K562 (cell line): Measurements from ENCODE around the gene MAPK8IP2. TPM values are rescaled to one million over a fixed set of nuclear protein-coding genes. Genes with fewer than 3 reads are reported as not detected.
A peak's percentile ranks its signal among the peaks of the same experiment; 100 is the strongest.

Experiments
- ATF1 ChIP-seq, 2 experiments: fragments of 450-650 bp in 1 of 2; IDR thresholded peaks; 2 replicates each; pipeline ENCODE4 v1.6.1; 2016; ENCODE audit warnings: missing compliant biosample characterization in 1 of 2, missing genetic modification characterization in 1 of 2
- ATF7 ChIP-seq: fragments of 450-650 bp; IDR thresholded peaks from 2 replicates; pipeline ENCODE4 v1.7.1; 2014; ENCODE audit warnings: mild to moderate bottlenecking, moderate library complexity
- BHLHE40 ChIP-seq: IDR thresholded peaks from 2 replicates; pipeline ENCODE4 v1.6.1; 2011; ENCODE audit warnings: low read length, improper control_type of control experiment
- FOXM1 ChIP-seq, 2 experiments: fragments of 450-650 bp in 1 of 2; sonication (generic) in 1 of 2; formaldehyde crosslinking in 1 of 2; IDR thresholded peaks; 2 replicates each; pipeline versions ENCODE4 v1.6.1 to v1.9.0; 2017 to 2022; ENCODE audit warnings: low read depth in 2 of 2, mild to moderate bottlenecking in 2 of 2, missing genetic modification reagents in 1 of 2, moderate library complexity in 1 of 2
- MAZ ChIP-seq, 2 experiments: fragments of 450-650 bp in 1 of 2; sonication (generic) in 1 of 2; formaldehyde crosslinking; IDR thresholded peaks in 1 of 2; conservative IDR thresholded peaks in 1 of 2; 2 replicates each; pipeline versions ENCODE4 v1.4.0 to v1.5.0; 2020; ENCODE audit warnings: mild to moderate bottlenecking in 1 of 2, missing genetic modification reagents in 1 of 2
- MBD2 ChIP-seq: sonication (generic); IDR thresholded peaks from 2 replicates; pipeline ENCODE4 v1.6.1; 2016; ENCODE audit warnings: low read depth, borderline replicate concordance
- TBL1XR1 ChIP-seq, 2 experiments: IDR thresholded peaks; 2 replicates each; pipeline ENCODE4 v1.6.1; 2012; ENCODE audit warnings: improper control_type of control experiment in 2 of 2, low read length in 2 of 2, mild to moderate bottlenecking in 1 of 2
- YY1 ChIP-seq, 3 experiments: IDR thresholded peaks; 2 replicates each; pipeline ENCODE4 v1.6.1; 2011; ENCODE audit warnings: low read length in 2 of 3, mild to moderate bottlenecking in 2 of 3, moderate library complexity in 2 of 3, borderline replicate concordance in 1 of 3, control low read depth in 1 of 3, low read depth in 1 of 3; ENCODE audit not compliant: insufficient read depth in 3 of 3, insufficient replicate concordance in 2 of 3, control insufficient read depth in 1 of 3, insufficient read length in 1 of 3; ENCODE audit errors: extremely low read depth in 1 of 3
- ZNF121 ChIP-seq: sonication (generic); formaldehyde crosslinking; conservative IDR thresholded peaks from 2 replicates; pipeline ENCODE4 v1.8.0; 2022; ENCODE audit warnings: missing genetic modification reagents
- polyA plus RNA-seq, 8 experiments: library from polyadenylated mRNA; depleted of rRNA in 4 of 8; stranded (reverse) in 5 of 8; unstranded in 3 of 8; fragments of >200 nt; fragmentation: Nextera tagmentation in 2 of 8; fragmentation: Illumina TruSeq in 1 of 8; extraction: Ambion mirVana in 2 of 8; extraction: Trizol in 1 of 8; gene quantifications; 2 replicates each; pipeline versions ENCODE4 v1.2.1 to v1.2.3, GENCODE V29; 2011 to 2014; ENCODE audit warnings: inconsistent platforms in 1 of 8, missing spikeins in 1 of 8
- total RNA-seq, 7 experiments: library from RNA; depleted of rRNA in 6 of 7; stranded (reverse); fragments of >200 nt in 6 of 7; fragmentation: Illumina TruSeq in 2 of 7; extraction: Trizol in 2 of 7; gene quantifications; 2 replicates each; pipeline versions ENCODE4 v1.2.1 to v1.2.3, GENCODE V29; 2011 to 2021; ENCODE audit warnings: low replicate concordance in 1 of 7
- TF ChIP-seq, protein P1 (sequence below): sonication (generic); formaldehyde crosslinking; IDR thresholded peaks from 2 replicates; pipeline ENCODE4 v1.8.0; 2022; ENCODE audit warnings: mild to moderate bottlenecking, missing genetic modification reagents
- TF ChIP-seq, protein P2 (sequence below): fragments of 450-650 bp; IDR thresholded peaks from 2 replicates; pipeline ENCODE4 v1.6.1; 2018; ENCODE audit not compliant: partially characterized antibody
- TF ChIP-seq, protein P3 (sequence below): IDR thresholded peaks from 2 replicates; pipeline ENCODE4 v1.6.1; 2014; ENCODE audit warnings: antibody characterized with exemption
- TF ChIP-seq, protein P4 (sequence below): fragments of 250-450 bp; sonication (Bioruptor Pico); IDR thresholded peaks from 2 replicates; pipeline ENCODE4 v1.8.0; 2022; ENCODE audit warnings: moderate library complexity, mild to moderate bottlenecking, inconsistent platforms
- TF ChIP-seq, protein P5 (sequence below): fragments of 450-650 bp; IDR thresholded peaks from 2 replicates; pipeline ENCODE4 v1.6.1; 2016; ENCODE audit warnings: antibody characterized with exemption

MAPK8IP2 gene
- total and polyA plus RNA-seq, 9 of the 15 experiments (the other 6 are each of a cell fraction or from before 2014, with no cell fraction given), result 0.01 to 0.47 (median 0.07) TPM; not detected in 2

DNA sequence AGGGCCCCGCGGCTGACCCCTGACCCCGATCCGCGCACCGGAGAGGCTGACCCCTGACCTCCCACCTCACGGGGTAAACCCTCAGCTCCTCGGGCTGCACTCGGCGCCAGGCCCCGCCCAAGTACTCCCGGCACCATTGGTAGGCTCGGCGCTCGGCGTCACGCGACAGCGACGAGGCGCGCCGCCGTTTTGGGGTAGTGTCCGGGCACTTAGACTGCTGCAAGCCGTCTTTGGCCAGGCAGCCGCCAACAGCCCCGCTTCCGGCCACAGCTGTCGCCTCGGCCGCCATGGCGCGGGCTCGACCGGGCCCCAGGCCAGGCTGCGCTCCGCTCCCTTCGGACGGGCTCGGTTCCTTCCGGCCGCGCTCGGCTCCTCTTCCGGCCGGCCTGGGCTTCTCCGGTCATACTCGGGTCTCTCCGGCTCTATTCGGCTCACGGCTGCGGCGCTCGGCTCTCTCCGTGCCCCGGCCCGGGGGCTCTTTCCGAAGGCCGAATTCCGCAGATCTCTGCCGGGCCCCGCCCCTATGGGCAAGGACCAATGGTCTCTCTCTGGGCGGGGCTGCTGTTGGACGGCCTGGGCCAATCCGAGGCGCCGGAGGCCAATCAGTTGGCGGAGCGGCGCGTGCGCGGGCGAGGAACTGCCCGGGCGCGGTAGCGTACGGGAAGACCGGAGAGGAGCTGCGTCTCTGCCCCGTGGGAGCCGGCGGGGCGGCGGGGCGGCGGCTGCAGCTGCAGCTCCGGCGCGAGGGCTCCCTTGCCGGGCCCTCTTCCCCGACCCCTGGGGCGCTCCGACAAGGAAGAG, 17.9 kb upstream of the MAPK8IP2 start, which contains the start of gene CHKB (continued):
- TF ChIP-seq YY1 (IDR thresholded peaks at IDR 0.05; ENCODE audit: borderline replicate concordance in 1 of 3, control insufficient read depth in 1 of 3, extremely low read depth in 1 of 3, insufficient read depth in 3 of 3, insufficient read length in 1 of 3, insufficient replicate concordance in 2 of 3, low read depth in 1 of 3, low read length in 2 of 3) (peak; percentile 33 to 72 (median 61)), ATF1 (CRISPR knock-in tag; IDR thresholded peaks at IDR 0.05) (peak; percentile 69), ATF1 (tag; IDR thresholded peaks at IDR 0.05) (peak; percentile 82), FOXM1 (IDR thresholded peaks at IDR 0.05; ENCODE audit: low read depth) (no peak), FOXM1 (CRISPR knock-in tag; IDR thresholded peaks at IDR 0.05; ENCODE audit: low read depth) (no peak), BHLHE40 (peak; percentile 68), MBD2 (0 out of 2 replicates have a peak, but pooled peaks have one; percentile 27), ZNF121 (CRISPR knock-in tag) (no peak), TBL1XR1 (IDR thresholded peaks at IDR 0.05; ENCODE audit: low read length in 2 of 2) (no peak), MAZ (CRISPR knock-in tag; conservative IDR thresholded peaks at IDR 0.05 in 1 of 2, IDR thresholded peaks at IDR 0.05 in 1 of 2) (peak; percentile 48 to 61; a peak in 3 of 4 replicates), ATF7 (peak; percentile 39)
- TF ChIP-seq, protein P1, sequence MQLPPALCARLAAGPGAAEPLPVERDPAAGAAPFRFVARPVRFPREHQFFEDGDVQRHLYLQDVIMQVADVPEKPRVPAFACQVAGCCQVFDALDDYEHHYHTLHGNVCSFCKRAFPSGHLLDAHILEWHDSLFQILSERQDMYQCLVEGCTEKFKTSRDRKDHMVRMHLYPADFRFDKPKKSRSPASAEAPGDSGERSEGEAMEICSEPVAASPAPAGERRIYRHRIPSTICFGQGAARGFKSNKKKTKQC, result no peak
- TF ChIP-seq, protein P2, sequence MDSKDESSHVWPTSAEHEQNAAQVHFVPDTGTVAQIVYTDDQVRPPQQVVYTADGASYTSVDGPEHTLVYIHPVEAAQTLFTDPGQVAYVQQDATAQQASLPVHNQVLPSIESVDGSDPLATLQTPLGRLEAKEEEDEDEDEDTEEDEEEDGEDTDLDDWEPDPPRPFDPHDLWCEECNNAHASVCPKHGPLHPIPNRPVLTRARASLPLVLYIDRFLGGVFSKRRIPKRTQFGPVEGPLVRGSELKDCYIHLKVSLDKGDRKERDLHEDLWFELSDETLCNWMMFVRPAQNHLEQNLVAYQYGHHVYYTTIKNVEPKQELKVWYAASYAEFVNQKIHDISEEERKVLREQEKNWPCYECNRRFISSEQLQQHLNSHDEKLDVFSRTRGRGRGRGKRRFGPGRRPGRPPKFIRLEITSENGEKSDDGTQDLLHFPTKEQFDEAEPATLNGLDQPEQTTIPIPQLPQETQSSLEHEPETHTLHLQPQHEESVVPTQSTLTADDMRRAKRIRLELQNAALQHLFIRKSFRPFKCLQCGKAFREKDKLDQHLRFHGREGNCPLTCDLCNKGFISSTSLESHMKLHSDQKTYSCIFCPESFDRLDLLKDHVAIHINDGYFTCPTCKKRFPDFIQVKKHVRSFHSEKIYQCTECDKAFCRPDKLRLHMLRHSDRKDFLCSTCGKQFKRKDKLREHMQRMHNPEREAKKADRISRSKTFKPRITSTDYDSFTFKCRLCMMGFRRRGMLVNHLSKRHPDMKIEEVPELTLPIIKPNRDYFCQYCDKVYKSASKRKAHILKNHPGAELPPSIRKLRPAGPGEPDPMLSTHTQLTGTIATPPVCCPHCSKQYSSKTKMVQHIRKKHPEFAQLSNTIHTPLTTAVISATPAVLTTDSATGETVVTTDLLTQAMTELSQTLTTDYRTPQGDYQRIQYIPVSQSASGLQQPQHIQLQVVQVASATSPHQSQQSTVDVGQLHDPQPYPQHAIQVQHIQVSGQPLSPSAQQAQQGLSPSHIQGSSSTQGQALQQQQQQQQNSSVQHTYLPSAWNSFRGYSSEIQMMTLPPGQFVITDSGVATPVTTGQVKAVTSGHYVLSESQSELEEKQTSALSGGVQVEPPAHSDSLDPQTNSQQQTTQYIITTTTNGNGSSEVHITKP, result no peak
- TF ChIP-seq, protein P3, sequence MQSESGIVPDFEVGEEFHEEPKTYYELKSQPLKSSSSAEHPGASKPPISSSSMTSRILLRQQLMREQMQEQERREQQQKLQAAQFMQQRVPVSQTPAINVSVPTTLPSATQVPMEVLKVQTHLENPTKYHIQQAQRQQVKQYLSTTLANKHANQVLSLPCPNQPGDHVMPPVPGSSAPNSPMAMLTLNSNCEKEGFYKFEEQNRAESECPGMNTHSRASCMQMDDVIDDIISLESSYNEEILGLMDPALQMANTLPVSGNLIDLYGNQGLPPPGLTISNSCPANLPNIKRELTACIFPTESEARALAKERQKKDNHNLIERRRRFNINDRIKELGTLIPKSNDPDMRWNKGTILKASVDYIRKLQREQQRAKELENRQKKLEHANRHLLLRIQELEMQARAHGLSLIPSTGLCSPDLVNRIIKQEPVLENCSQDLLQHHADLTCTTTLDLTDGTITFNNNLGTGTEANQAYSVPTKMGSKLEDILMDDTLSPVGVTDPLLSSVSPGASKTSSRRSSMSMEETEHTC, result no peak
- TF ChIP-seq, protein P4, sequence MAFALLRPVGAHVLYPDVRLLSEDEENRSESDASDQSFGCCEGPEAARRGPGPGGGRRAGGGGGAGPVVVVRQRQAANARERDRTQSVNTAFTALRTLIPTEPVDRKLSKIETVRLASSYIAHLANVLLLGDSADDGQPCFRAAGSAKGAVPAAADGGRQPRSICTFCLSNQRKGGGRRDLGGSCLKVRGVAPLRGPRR (CRISPR knock-in tag), result no peak
- TF ChIP-seq, protein P5, sequence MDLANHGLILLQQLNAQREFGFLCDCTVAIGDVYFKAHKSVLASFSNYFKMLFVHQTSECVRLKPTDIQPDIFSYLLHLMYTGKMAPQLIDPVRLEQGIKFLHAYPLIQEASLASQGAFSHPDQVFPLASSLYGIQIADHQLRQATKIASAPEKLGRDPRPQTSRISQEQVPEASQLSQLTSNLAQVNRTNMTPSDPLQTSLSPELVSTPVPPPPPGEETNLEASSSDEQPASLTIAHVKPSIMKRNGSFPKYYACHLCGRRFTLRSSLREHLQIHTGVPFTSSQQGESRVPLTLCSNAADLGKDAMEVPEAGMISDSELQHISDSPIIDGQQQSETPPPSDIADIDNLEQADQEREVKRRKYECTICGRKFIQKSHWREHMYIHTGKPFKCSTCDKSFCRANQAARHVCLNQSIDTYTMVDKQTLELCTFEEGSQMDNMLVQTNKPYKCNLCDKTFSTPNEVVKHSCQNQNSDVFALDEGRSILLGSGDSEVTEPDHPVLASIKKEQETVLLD, result peak; percentile 35; the same call in 1 of the 2 replicates
